ENCODE results near the gene ZNF687. TPM values are rescaled to one million over a fixed set of nuclear protein-coding genes. Genes with fewer than 3 reads are reported as not detected.

ZNF687 gene
- polyA plus RNA-seq, 1 experiment: 19.8 TPM

DNA sequence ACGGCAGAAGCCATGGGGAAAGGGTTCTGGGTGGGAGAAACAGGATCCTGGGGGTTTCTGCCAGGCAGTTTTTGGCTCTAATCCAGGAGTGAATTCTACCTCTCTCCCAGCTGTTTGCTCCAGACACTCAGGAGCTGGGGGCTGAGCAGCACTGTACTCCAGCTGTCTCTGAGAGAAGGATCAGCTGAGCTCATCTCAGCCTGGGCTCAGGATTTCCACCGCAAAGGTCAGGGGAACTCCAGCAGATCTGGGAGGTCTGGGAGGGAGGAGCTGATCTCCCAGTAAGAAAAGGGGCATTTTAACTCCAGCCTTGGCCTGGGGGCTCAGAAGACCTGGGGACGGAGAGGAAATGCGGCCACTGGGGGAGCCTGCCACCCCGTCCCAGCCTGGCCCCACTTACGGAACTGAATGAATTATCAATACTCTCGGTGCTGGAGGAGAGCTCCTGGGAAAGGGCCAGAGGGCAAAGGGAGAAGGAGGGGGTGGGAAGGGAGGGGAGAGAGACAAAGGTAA, 27.8 kb downstream of the ZNF687 start:
- Histone ChIP-seq H3K4me3 (ENCODE audit: low read depth, low read length) (no peak overlapping the region), H3K27me3 (ENCODE audit: control insufficient read depth, insufficient read depth, low read length) (no peaks in the 10 kb centered on the region), H3K36me3 (ENCODE audit: control insufficient read depth, insufficient read depth, low read length) (peaks cover 28% of the 10 kb centered on the region)
- no peak for DNase-seq (ENCODE audit: low read depth)
- ChIA-PET POLR2A (interaction anchor here (0.6 to 0.8 kb wide), 2 partner anchors 16 to 75 kb away, joined by 3 read pairs; no protein-coding TSS in a partner anchor), CTCF (interaction anchor here (0.6 to 5.9 kb wide), 7 partner anchors 8 to 225 kb away, joined by 3 to 44 read pairs (median 5); no protein-coding TSS in a partner anchor)
- TF ChIP-seq, protein P1, sequence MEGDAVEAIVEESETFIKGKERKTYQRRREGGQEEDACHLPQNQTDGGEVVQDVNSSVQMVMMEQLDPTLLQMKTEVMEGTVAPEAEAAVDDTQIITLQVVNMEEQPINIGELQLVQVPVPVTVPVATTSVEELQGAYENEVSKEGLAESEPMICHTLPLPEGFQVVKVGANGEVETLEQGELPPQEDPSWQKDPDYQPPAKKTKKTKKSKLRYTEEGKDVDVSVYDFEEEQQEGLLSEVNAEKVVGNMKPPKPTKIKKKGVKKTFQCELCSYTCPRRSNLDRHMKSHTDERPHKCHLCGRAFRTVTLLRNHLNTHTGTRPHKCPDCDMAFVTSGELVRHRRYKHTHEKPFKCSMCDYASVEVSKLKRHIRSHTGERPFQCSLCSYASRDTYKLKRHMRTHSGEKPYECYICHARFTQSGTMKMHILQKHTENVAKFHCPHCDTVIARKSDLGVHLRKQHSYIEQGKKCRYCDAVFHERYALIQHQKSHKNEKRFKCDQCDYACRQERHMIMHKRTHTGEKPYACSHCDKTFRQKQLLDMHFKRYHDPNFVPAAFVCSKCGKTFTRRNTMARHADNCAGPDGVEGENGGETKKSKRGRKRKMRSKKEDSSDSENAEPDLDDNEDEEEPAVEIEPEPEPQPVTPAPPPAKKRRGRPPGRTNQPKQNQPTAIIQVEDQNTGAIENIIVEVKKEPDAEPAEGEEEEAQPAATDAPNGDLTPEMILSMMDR (IDR thresholded peaks at IDR 0.05; ENCODE audit: insufficient read depth, low read depth, low read length): no peak

DNA sequence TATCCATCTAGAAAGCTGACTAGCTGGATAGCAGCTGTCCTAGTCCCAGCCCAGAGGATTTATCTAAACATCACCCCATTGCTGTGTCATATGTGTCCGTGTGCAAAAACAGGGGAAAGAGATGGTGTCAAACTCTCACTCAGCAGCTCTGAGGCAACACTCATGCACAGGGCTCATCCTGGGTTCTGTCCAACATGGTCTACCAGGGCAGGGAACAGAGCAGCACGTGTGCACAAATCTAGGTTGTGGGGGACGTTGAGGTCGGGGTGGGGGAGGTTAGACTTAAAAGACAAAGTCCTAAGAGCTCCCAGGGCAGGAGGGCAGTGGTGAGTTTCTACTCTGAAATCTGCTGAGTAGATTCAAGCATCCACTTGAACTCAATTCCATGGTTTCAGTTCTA, 28.9 kb downstream of the ZNF687 start:
- DNase-seq (ENCODE audit: low read depth): no peak
- no peak overlapping the region for H3K4me3 ChIP-seq (ENCODE audit: low read depth, low read length)

DNA sequence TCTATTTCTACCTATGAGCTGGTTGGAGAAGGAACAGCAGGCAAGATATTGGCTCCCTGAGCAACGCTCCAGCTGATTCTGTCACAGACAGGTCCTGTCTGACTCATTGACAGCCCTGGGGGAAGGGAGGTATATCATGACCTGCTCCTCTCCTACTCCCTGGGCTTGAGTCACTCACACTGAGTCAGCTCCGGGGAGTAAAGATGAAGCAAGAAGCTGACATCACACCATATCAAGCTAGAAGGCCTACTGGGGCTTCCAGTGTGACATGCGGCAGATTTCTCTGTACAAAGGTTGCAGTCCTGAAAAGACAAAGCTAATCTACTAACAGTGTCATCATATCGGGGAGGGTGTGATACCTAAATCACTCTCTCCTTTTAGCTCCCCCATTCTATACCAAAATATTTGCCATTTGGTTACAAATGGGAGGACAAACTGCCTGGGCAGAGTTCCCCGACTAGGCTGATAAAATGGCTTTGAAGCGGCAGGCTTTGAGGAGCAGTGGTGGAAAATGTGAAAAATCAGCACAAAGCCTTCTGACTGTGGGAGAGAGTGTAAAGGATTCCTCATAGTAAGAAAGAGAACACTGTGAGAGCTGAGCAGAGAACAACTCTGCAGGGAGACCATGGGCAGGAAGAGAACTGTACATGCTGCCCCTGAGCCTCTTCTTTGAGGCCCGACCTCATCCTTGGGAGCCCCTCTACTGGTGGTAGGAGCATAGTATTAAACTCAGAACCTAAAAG, 29.7 kb downstream of the ZNF687 start:
- POLR2A ChIA-PET: interaction anchor here (1.2 kb wide), 1 partner anchor 16 kb away, joined by 5 read pairs; the partner anchor contains the start of gene PI4KB
- TF ChIP-seq, protein P1 (IDR thresholded peaks at IDR 0.05; ENCODE audit: insufficient read depth, low read depth, low read length): no peak

More for the DNA sequence above, 28.9 kb downstream of the ZNF687 start:
- TF ChIP-seq, protein P1 (IDR thresholded peaks at IDR 0.05; ENCODE audit: insufficient read depth, low read depth, low read length): no peak
- Histone ChIP-seq H3K36me3 (ENCODE audit: control insufficient read depth, insufficient read depth, low read length) (peaks cover 23% of the 10 kb centered on the region), H3K27me3 (ENCODE audit: control insufficient read depth, insufficient read depth, low read length) (no peaks in the 10 kb centered on the region)
- ChIA-PET CTCF (interaction anchor here (0.8 to 5.9 kb wide), 6 partner anchors 10 to 424 kb away, joined by 3 to 44 read pairs (median 6); no protein-coding TSS in a partner anchor), POLR2A (interaction anchor here (0.5 to 1.2 kb wide), 2 partner anchors 16 to 232 kb away, joined by 5 to 6 read pairs; partner anchors contain the start of gene PI4KB)

DNA sequence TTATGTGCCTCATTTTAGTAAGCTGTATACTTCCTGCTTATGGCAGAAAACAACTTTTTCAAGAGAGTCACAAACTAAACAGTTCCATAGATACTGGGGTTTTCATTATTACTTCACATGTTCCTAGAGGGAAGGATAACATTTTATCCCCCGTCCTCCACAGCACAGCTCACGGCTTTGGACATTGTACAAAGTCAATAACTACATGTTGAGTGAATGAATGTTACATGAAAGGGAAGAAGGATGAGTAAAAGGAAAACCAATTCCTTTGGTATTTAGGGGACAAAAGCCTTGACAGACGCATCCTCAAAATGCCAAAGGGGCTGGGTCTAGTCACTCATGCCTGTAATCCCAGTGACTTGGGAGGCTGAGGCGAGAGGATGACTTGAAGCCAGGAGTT, 30.3 kb downstream of the ZNF687 start:
- no peak overlapping the region for H3K4me3 ChIP-seq (ENCODE audit: low read depth, low read length)
- TF ChIP-seq, protein P1 (IDR thresholded peaks at IDR 0.05; ENCODE audit: insufficient read depth, low read depth, low read length): no peak
- no peaks in the 10 kb centered on the region for H3K27me3 ChIP-seq (ENCODE audit: control insufficient read depth, insufficient read depth, low read length)
- ChIA-PET POLR2A (no interaction called here), CTCF (interaction anchor here (0.6 to 5.9 kb wide), 5 partner anchors 11 to 422 kb away, joined by 3 to 44 read pairs (median 6); no protein-coding TSS in a partner anchor)
- DNase-seq (ENCODE audit: low read depth): no peak
- peaks cover 18% of the 10 kb centered on the region for H3K36me3 ChIP-seq (ENCODE audit: control insufficient read depth, insufficient read depth, low read length)

More for the DNA sequence above, 29.7 kb downstream of the ZNF687 start:
- H3K27me3 ChIP-seq (ENCODE audit: control insufficient read depth, insufficient read depth, low read length): no peaks in the 10 kb centered on the region
- no peak overlapping the region for H3K4me3 ChIP-seq (ENCODE audit: low read depth, low read length)
- DNase-seq (ENCODE audit: low read depth): peak; percentile 97
- peaks cover 22% of the 10 kb centered on the region for H3K36me3 ChIP-seq (ENCODE audit: control insufficient read depth, insufficient read depth, low read length)
- CTCF ChIA-PET: interaction anchor here (0.7 to 5.9 kb wide), 6 partner anchors 11 to 423 kb away, joined by 3 to 44 read pairs (median 5); no protein-coding TSS in a partner anchor

DNA sequence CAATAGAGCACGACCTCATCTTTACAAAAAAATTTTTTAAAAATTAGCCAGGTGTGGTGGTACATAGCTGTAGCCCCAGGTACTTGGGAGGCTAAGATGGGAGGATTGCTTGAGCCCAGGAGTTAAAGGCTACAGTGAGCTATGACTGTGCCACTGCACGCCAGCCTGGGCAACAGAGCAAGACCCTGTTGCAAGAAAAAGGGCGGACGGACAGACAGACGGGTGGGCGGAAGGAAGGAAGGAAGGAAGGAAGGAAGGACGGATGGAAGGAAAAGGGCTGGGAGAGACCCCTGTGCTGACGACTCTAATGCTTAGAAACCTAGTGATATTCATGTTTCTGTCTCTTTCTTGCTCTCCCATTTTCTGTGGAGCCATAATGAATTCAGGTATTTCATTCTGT, 30.7 kb downstream of the ZNF687 start:
- TF ChIP-seq, protein P1 (IDR thresholded peaks at IDR 0.05; ENCODE audit: insufficient read depth, low read depth, low read length): no peak
- no peak for DNase-seq (ENCODE audit: low read depth)
- POLR2A ChIA-PET: no interaction called here
- no peaks in the 10 kb centered on the region for H3K27me3 ChIP-seq (ENCODE audit: control insufficient read depth, insufficient read depth, low read length)
- H3K4me3 ChIP-seq (ENCODE audit: low read depth, low read length): no peak overlapping the region
- CTCF ChIA-PET: interaction anchor here (0.6 to 5.9 kb wide), 5 partner anchors 12 to 422 kb away, joined by 3 to 44 read pairs (median 6); no protein-coding TSS in a partner anchor
- peaks cover 14% of the 10 kb centered on the region for H3K36me3 ChIP-seq (ENCODE audit: control insufficient read depth, insufficient read depth, low read length)
